HepG2 (cell line): ENCODE data around the gene ADORA2B. TPM values are rescaled to one million over a fixed set of nuclear protein-coding genes. Genes with fewer than 3 reads are reported as not detected.

Experiments
- ATAC-seq: fragments of 200-7000 bp; cut with Tn5 transposase; 3 replicates; pipeline ENCODE4 v1.9.1; 2020; ENCODE audit warnings: mild to moderate bottlenecking, moderate library complexity
- BruUV-seq: library from RNA; stranded (reverse); fragments of 400-500 nt; replicated peaks from 2 replicates; lab custom pipeline; 2021; lab: Mats Ljungman, UMichigan
- CTCF ChIA-PET: fragments of 300-600 bp; formaldehyde crosslinking; extraction: SDS; loops from one replicate; lab custom pipeline; 2021; ENCODE audit warnings: low total read pairs, inconsistent platforms, low intra/inter-chr PET ratio; lab: Yijun Ruan, JAX
- POLR2A ChIA-PET: fragments of 350-600 bp; sonication (Branson Sonifier 250); formaldehyde crosslinking; loops from one replicate; lab custom pipeline; 2020; ENCODE audit warnings: antibody characterized with exemption, inconsistent platforms; lab: Yijun Ruan, JAX
- DNase-seq: peaks from one replicate; pipeline ENCODE4 v3.0.0-alpha.2; 2015; ENCODE audit warnings: low spot score
- FAIRE-seq: peaks from 3 replicates; lab custom pipeline; 2011; peaks lifted over from hg19 to GRCh38; lab: Jason Lieb, UNC
- H2AFZ ChIP-seq: one replicate; pipeline ENCODE4 v1.6.1; 2011; ENCODE audit warnings: low read length, inconsistent platforms
- H3K27ac ChIP-seq: fragments of 300-600 bp; 3 replicates; pipeline ENCODE4 v1.8.0; 2011; ENCODE audit warnings: mixed run types, mild to moderate bottlenecking, mixed read lengths, low read length, inconsistent platforms; ENCODE audit not compliant: insufficient read depth; ENCODE audit errors: extremely low read length
- H3K27me3 ChIP-seq, 2 experiments: fragments of 200-600 bp in 1 of 2; 2 replicates in 1 of 2; 3 replicates in 1 of 2; pipeline versions ENCODE4 v1.6.0 to v1.8.0; 2011; ENCODE audit warnings: low read length in 2 of 2, mild to moderate bottlenecking in 2 of 2, moderate library complexity in 2 of 2, inconsistent platforms in 1 of 2; ENCODE audit not compliant: insufficient read depth in 2 of 2, control insufficient read depth in 1 of 2
- H3K36me3 ChIP-seq, 2 experiments: fragments of 200-600 bp in 1 of 2; replicated peaks in 1 of 2; 2 replicates in 1 of 2; 3 replicates in 1 of 2; pipeline versions ENCODE4 v1.5.1 to v1.8.0; 2011; ENCODE audit warnings: low read length in 2 of 2, inconsistent platforms in 1 of 2; ENCODE audit not compliant: insufficient read depth in 2 of 2, control insufficient read depth in 1 of 2
- H3K4me1 ChIP-seq: 2 replicates; pipeline ENCODE4 v1.5.1; 2012; ENCODE audit warnings: low read length, inconsistent platforms; ENCODE audit not compliant: insufficient read depth
- H3K4me2 ChIP-seq: 2 replicates; pipeline ENCODE4 v1.6.0; 2011; ENCODE audit warnings: low read depth, low read length, inconsistent platforms
- H3K4me3 ChIP-seq, 3 experiments: fragments of 200-600 bp in 1 of 3; sonication (generic), shearing (Covaris generic) in 1 of 3; replicated peaks in 1 of 3; 2 replicates each; pipeline ENCODE4 v1.5.1; 2011 to 2016; ENCODE audit warnings: low read length in 3 of 3, inconsistent platforms in 2 of 3, low read depth in 2 of 3, mild to moderate bottlenecking in 2 of 3, control low read depth in 1 of 3, mixed read lengths in 1 of 3; ENCODE audit not compliant: insufficient read depth in 1 of 3
- H3K79me2 ChIP-seq: one replicate; pipeline ENCODE4 v1.6.1; 2011; ENCODE audit warnings: low read length, inconsistent platforms; ENCODE audit not compliant: insufficient read depth
- H3K9ac ChIP-seq: 2 replicates; pipeline ENCODE4 v1.6.0; 2011; ENCODE audit warnings: mild to moderate bottlenecking, low read depth, low read length, inconsistent platforms; ENCODE audit not compliant: insufficient read depth
- H3K9me3 ChIP-seq: 2 replicates; pipeline ENCODE4 v1.5.1; 2012; ENCODE audit warnings: mild to moderate bottlenecking, low read length
- H4K20me1 ChIP-seq: 2 replicates; pipeline ENCODE4 v1.6.0; 2011; ENCODE audit warnings: inconsistent platforms, mild to moderate bottlenecking, low read length, moderate library complexity; ENCODE audit not compliant: insufficient read depth
- GATAD2A ChIP-seq: IDR thresholded peaks from 2 replicates; pipeline ENCODE4 v1.6.1; 2016
- JUND ChIP-seq: sonication (generic); formaldehyde crosslinking; IDR thresholded peaks from 2 replicates; pipeline ENCODE4 v1.8.0; 2022; ENCODE audit warnings: mild to moderate bottlenecking, missing genetic modification reagents
- MNT ChIP-seq: fragments of 450-650 bp; IDR thresholded peaks from 2 replicates; pipeline ENCODE4 v1.6.1; 2016
- PATZ1 ChIP-seq: sonication (generic); formaldehyde crosslinking; IDR thresholded peaks from 2 replicates; pipeline ENCODE4 v1.4.0; 2020; ENCODE audit warnings: missing genetic modification reagents
- STAG1 ChIP-seq: sonication (generic); formaldehyde crosslinking; IDR thresholded peaks from 2 replicates; pipeline ENCODE4 v1.4.0; 2020; ENCODE audit warnings: missing genetic modification reagents
- ZNF142 ChIP-seq: sonication (generic); formaldehyde crosslinking; IDR thresholded peaks from 2 replicates; pipeline ENCODE4 v1.4.0; 2020; ENCODE audit warnings: missing genetic modification reagents
- ZNF782 ChIP-seq: sonication (generic); formaldehyde crosslinking; IDR thresholded peaks from 2 replicates; pipeline ENCODE4 v1.4.0; 2020; ENCODE audit warnings: missing genetic modification reagents, mild to moderate bottlenecking, borderline replicate concordance
- WGBS: methylation state at CpG from one replicate; pipeline ENCODE4 v1.1.6; 2017; ENCODE audit warnings: low lambda C conversion rate; 5-methylcytosine and 5-hydroxymethylcytosine counted together
- in situ Hi-C: cut with HindIII; loops from 2 replicates; pipeline ENCODE4 v1.10.0; 2017; ENCODE audit warnings: low pct_unique_long_range_greater_than_20kb; ENCODE audit not compliant: extremely low pct_ligation_motif_present
- intact Hi-C: fragments of 100-400 bp; cut with micrococcal nuclease; formaldehyde crosslinking; loops from one replicate; pipeline ENCODE4 v1.10.0; 2022; ENCODE audit not compliant: unreplicated experiment
- polyA plus RNA-seq, 8 experiments: library from polyadenylated mRNA; depleted of rRNA in 3 of 8; stranded (reverse) in 7 of 8; unstranded in 1 of 8; fragments of >200 nt; fragmentation: Illumina TruSeq in 4 of 8; extraction: Trizol in 4 of 8; gene quantifications; 2 replicates each; pipeline versions ENCODE4 v1.2.1 to v1.2.3, GENCODE V29; 2011 to 2016; ENCODE audit warnings: low read depth in 4 of 8, missing spikeins in 1 of 8, mixed read lengths in 1 of 8; ENCODE audit not compliant: insufficient read depth in 1 of 8
- total RNA-seq, 5 experiments: library from RNA; depleted of rRNA; stranded (reverse); fragments of >200 nt; fragmentation: Illumina TruSeq; extraction: Trizol; gene quantifications; 2 replicates each; pipeline ENCODE4 v1.2.3, GENCODE V29; 2016; ENCODE audit warnings: low read depth in 1 of 5
- TF ChIP-seq, protein P1 (sequence below): sonication (generic); formaldehyde crosslinking; IDR thresholded peaks from 2 replicates; pipeline ENCODE4 v1.5.1; 2020; ENCODE audit warnings: mild to moderate bottlenecking, missing genetic modification reagents

The ADORA2B gene
- total and polyA plus RNA-seq, 2 of the 13 experiments (the other 11 are each of a cell fraction or from before 2014, with no cell fraction given), result 10.4 to 20.0 TPM

- Histone ChIP-seq H2AFZ (no peak overlapping the region), H4K20me1 (no peaks in the 10 kb centered on the region), H3K4me1 (peaks cover 18% of the 10 kb centered on the region), H3K4me3 (no peak overlapping the region), H3K9ac (no peak overlapping the region), H3K27me3 (peaks cover 0 to 2% of the 10 kb centered on the region in 2 experiments; a peak in 1 of 5 replicates), H3K36me3 (no peaks in the 10 kb centered on the region), H3K79me2 (no peaks in the 10 kb centered on the region), H3K27ac (no peak overlapping the region), H3K4me2 (no peak overlapping the region), H3K9me3 (no peaks in the 10 kb centered on the region)
- WGBS, result 1% methylated on average over 7 of the region's 9 CpGs
- intact Hi-C loops (loop anchor here (5.0 kb wide), 1 partner anchor 48 kb away; no protein-coding TSS in a partner anchor), in situ Hi-C loops (no loop called here)
- FAIRE-seq (peak; percentile 34), ATAC-seq (peak; percentile 81), DNase-seq (peak; percentile 77)
- POLR2A ChIA-PET, result no interaction called here
- CTCF ChIA-PET, result no interaction called here
- BruUV-seq, result no TSS peak
- peak; percentile 89 for TF ChIP-seq JUND (CRISPR knock-in tag)
- TF ChIP-seq ZNF142, result no peak
- no peak for TF ChIP-seq STAG1 (CRISPR knock-in tag)
- TF ChIP-seq, protein P1, sequence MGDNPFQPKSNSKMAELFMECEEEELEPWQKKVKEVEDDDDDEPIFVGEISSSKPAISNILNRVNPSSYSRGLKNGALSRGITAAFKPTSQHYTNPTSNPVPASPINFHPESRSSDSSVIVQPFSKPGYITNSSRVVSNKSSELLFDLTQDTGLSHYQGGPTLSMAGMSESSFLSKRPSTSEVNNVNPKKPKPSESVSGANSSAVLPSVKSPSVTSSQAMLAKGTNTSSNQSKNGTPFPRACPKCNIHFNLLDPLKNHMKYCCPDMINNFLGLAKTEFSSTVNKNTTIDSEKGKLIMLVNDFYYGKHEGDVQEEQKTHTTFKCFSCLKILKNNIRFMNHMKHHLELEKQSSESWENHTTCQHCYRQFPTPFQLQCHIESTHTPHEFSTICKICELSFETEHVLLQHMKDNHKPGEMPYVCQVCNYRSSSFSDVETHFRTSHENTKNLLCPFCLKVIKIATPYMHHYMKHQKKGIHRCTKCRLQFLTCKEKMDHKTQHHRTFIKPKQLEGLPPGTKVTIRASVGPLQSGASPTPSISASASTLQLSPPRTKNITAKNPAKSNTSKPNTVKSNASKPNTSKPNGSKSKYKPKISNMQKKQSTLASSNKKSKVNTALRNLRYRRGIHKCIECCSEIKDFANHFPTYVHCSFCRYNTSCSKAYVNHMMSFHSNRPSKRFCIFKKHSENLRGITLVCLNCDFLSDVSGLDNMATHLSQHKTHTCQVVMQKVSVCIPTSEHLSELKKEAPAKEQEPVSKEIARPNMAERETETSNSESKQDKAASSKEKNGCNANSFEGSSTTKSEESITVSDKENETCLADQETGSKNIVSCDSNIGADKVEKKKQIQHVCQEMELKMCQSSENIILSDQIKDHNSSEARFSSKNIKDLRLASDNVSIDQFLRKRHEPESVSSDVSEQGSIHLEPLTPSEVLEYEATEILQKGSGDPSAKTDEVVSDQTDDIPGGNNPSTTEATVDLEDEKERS, result 0 out of 2 replicates have a peak, but pooled peaks have one; percentile 61
- TF ChIP-seq MNT, result peak; percentile 39; the same call in 1 of the 2 replicates
- peak; percentile 51; the same call in 1 of the 2 replicates for TF ChIP-seq PATZ1 (CRISPR knock-in tag)
- TF ChIP-seq GATAD2A (CRISPR knock-in tag), result peak; percentile 66; the same call in 1 of the 2 replicates
- 0 out of 2 replicates have a peak, but pooled peaks have one; percentile 57 for TF ChIP-seq ZNF782 (CRISPR knock-in tag)
Measured at GRCh38 chr17:15920758-15921239, 24.1 kb upstream of the ADORA2B start.
